A673 (cell line): ENCODE measurements around the gene KCNQ1. TPM values are rescaled to one million over a fixed set of nuclear protein-coding genes. Genes with fewer than 3 reads are reported as not detected.

Experiments used
- BruUV-seq: library from RNA; stranded (reverse); fragments of 400-500 nt; replicated peaks from 2 replicates; lab custom pipeline; 2021; lab: Mats Ljungman, UMichigan
- CTCF ChIA-PET: fragments of 300-600 bp; sonication (Branson Sonifier 250); formaldehyde crosslinking; loops from one replicate; lab custom pipeline; 2022; ENCODE audit warnings: antibody characterized with exemption; lab: Charles Lee
- POLR2A ChIA-PET: fragments of 300-600 bp; sonication (Branson Sonifier 250); formaldehyde crosslinking; loops from one replicate; lab custom pipeline; 2022; ENCODE audit warnings: antibody characterized with exemption; ENCODE audit not compliant: low non-redundant PET; lab: Charles Lee
- DNase-seq: peaks from one replicate; pipeline ENCODE4 v3.0.0-alpha.2; 2015; ENCODE audit warnings: low spot score
- H3K27ac ChIP-seq: fragments of 200-600 bp; sonication (generic); 2 replicates; pipeline ENCODE4 v1.5.1; 2016; ENCODE audit warnings: mixed run types, low read depth, mild to moderate bottlenecking, mixed read lengths, antibody characterized with exemption, low read length; ENCODE audit not compliant: poor library complexity, severe bottlenecking
- H3K27me3 ChIP-seq: fragments of 200-600 bp; sonication (generic); replicated peaks from 2 replicates; pipeline ENCODE4 v1.6.1; 2017; ENCODE audit warnings: mixed run types, low read depth, mild to moderate bottlenecking, mixed read lengths, antibody characterized with exemption, low read length; ENCODE audit not compliant: insufficient read depth, poor library complexity
- H3K36me3 ChIP-seq: fragments of 200-600 bp; sonication (generic); 2 replicates; pipeline ENCODE4 v1.6.1; 2016; ENCODE audit warnings: mixed run types, mild to moderate bottlenecking, mixed read lengths, antibody characterized with exemption, low read length; ENCODE audit not compliant: insufficient read depth, poor library complexity, severe bottlenecking
- H3K4me1 ChIP-seq: fragments of 200-600 bp; sonication (generic); 2 replicates; pipeline ENCODE4 v1.6.1; 2017; ENCODE audit warnings: mixed run types, mild to moderate bottlenecking, mixed read lengths, antibody characterized with exemption, low read length; ENCODE audit not compliant: insufficient read depth, poor library complexity, severe bottlenecking
- H3K4me3 ChIP-seq: fragments of 200-600 bp; sonication (generic); 2 replicates; pipeline ENCODE4 v1.5.1; 2016; ENCODE audit warnings: low read depth, mixed run types, mild to moderate bottlenecking, mixed read lengths, low read length; ENCODE audit not compliant: poor library complexity, severe bottlenecking
- H3K9me3 ChIP-seq: fragments of 200-600 bp; sonication (generic); 2 replicates; pipeline ENCODE4 v1.6.1; 2016; ENCODE audit warnings: mixed run types, low read depth, mild to moderate bottlenecking, mixed read lengths, antibody characterized with exemption, low read length; ENCODE audit not compliant: poor library complexity, severe bottlenecking
- CTCF ChIP-seq: fragments of 300-800, 200-600 bp; sonication (generic); conservative IDR thresholded peaks from 2 replicates; pipeline ENCODE4 v1.5.1; 2017; ENCODE audit warnings: low read depth, mild to moderate bottlenecking, antibody characterized with exemption, low read length, moderate library complexity, mixed read lengths
- EZH2 ChIP-seq: fragments of 200-600 bp; sonication (generic); IDR thresholded peaks from 2 replicates; pipeline ENCODE4 v1.6.1; 2017; ENCODE audit warnings: borderline replicate concordance, low read depth, mild to moderate bottlenecking, mixed read lengths, antibody characterized with exemption, low read length; ENCODE audit not compliant: poor library complexity, severe bottlenecking
- intact Hi-C: fragments of 100-400 bp; cut with micrococcal nuclease; formaldehyde crosslinking; loops from one replicate; pipeline ENCODE4 v1.10.0; 2022; ENCODE audit not compliant: unreplicated experiment
- total RNA-seq: library from RNA; stranded (reverse); gene quantifications from 2 replicates; pipeline ENCODE4 v1.2.3, GENCODE V29; 2021

The KCNQ1 gene
- total RNA-seq, 1 experiment from 2014 or later = not detected

DNA sequence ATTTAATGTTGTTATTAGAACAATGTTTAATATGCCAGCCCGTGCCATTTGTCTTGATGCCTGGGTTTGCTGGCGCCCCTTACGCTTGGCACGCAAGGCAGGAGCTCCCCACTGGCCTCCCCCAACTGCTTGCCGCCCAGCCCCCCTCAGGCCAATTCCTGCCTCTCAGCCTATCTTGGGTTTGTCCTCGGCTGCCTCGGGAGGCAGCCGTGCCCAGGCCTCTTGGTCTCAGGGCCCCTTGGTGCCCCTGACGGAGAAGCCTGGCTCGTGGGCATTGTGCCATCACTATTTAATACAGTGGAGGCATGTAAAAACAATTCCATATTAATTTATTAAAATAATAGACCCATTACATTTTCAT is 135.2 kb downstream of the KCNQ1 start:
- TF ChIP-seq EZH2 = no peak
- no peak for TF ChIP-seq CTCF
- BruUV-seq = no TSS peak
- no peak overlapping the region for H3K27ac ChIP-seq
- no peak for DNase-seq
- no peaks in the 10 kb centered on the region for H3K36me3 ChIP-seq
- intact Hi-C loops = no loop called here
- no peaks in the 10 kb centered on the region for H3K27me3 ChIP-seq
- ChIA-PET CTCF (no interaction called here), POLR2A (no interaction called here)
- H3K4me3 ChIP-seq = no peak overlapping the region
- H3K9me3 ChIP-seq = no peaks in the 10 kb centered on the region
- H3K4me1 ChIP-seq = no peaks in the 10 kb centered on the region

DNA sequence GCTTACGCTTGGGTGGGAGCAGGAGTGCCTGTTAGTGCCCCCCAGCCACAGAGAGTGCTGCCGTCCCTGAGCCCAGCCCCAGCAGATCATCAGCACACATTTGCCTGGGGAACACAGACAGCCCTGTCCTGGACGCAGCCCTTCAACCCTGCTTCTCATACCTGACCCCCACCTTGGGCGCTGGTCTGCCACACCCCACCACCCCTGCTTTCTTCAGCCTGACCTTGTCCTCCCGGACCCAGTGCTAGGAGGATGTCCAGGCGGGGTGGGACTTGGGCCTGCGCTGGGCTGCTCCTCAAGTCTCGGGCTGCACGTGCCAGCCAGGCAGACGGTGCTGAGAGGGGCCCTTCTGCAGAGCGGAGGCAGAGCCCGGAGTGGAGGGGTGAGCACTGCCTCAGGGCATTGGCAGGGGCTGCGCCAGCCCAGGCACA is 135.8 kb downstream of the KCNQ1 start:
- DNase-seq = no peak
- no peaks in the 10 kb centered on the region for H3K27me3 ChIP-seq
- POLR2A ChIA-PET = no interaction called here
- no peaks in the 10 kb centered on the region for H3K4me1 ChIP-seq
- CTCF ChIA-PET = no interaction called here
- no peak overlapping the region for H3K4me3 ChIP-seq
- TF ChIP-seq EZH2 (no peak), CTCF (no peak)
- BruUV-seq = no TSS peak
- H3K36me3 ChIP-seq = no peaks in the 10 kb centered on the region
- intact Hi-C loops = no loop called here
- H3K27ac ChIP-seq = no peak overlapping the region
- no peaks in the 10 kb centered on the region for H3K9me3 ChIP-seq

- no TSS peak for BruUV-seq
- CTCF ChIA-PET = no interaction called here
- Histone ChIP-seq H3K27ac (no peak overlapping the region), H3K4me1 (no peaks in the 10 kb centered on the region), H3K27me3 (no peaks in the 10 kb centered on the region), H3K36me3 (no peaks in the 10 kb centered on the region), H3K4me3 (no peak overlapping the region), H3K9me3 (no peaks in the 10 kb centered on the region)
- TF ChIP-seq CTCF (no peak), EZH2 (no peak)
- DNase-seq = no peak
- POLR2A ChIA-PET = no interaction called here
- intact Hi-C loops = no loop called here
Measured at GRCh38 chr11:2581151-2581930, 136.5 kb downstream of the KCNQ1 start.
